Transverse colon (tissue), 4 donors: ENCODE data around the gene AGTRAP. TPM values are rescaled to one million over a fixed set of nuclear protein-coding genes. Genes with fewer than 3 reads are reported as not detected.

Experiments used
- DNase-seq: peaks from one replicate; pipeline ENCODE4 v3.0.0-alpha.2; 2019
- H3K27ac ChIP-seq, 4 donors: fragments of 200-600 bp; sonication (generic); 2 replicates each; pipeline ENCODE4 v1.5.1; 2016 to 2018; ENCODE audit warnings: inconsistent platforms in 4 of 4
- H3K27me3 ChIP-seq: fragments of 200-600 bp; sonication (generic); 2 replicates; pipeline ENCODE4 v1.5.1; 2017; ENCODE audit warnings: inconsistent platforms
- H3K36me3 ChIP-seq, 4 donors: fragments of 200-600 bp; sonication (generic); 2 replicates each; pipeline ENCODE4 v1.5.1; 2017 to 2019; ENCODE audit warnings: inconsistent platforms in 4 of 4
- H3K4me1 ChIP-seq, 4 donors: fragments of 200-600 bp; sonication (generic); 2 replicates each; pipeline ENCODE4 v1.5.1; 2017 to 2020; ENCODE audit warnings: inconsistent platforms in 4 of 4
- H3K4me3 ChIP-seq, 4 donors: fragments of 200-600 bp; sonication (generic); 1 replicate in 1 of 4; 2 replicates in 3 of 4; pipeline versions ENCODE4 v1.5.1 to v1.6.1; 2017 to 2019; ENCODE audit warnings: inconsistent platforms in 4 of 4
- H3K9me3 ChIP-seq, 2 donors: fragments of 200-600 bp; sonication (generic); 2 replicates each; pipeline ENCODE4 v1.5.1; 2017 to 2019; ENCODE audit warnings: inconsistent platforms in 2 of 2
- EP300 ChIP-seq: sonication (generic); formaldehyde crosslinking; IDR thresholded peaks from one replicate; pipeline ENCODE4 v1.6.1; 2017; ENCODE audit warnings: antibody characterized with exemption, low read depth
- POLR2A ChIP-seq: fragments of 450-650 bp; IDR thresholded peaks from one replicate; pipeline ENCODE4 v1.6.1; 2016; ENCODE audit warnings: antibody characterized with exemption, mild to moderate bottlenecking, moderate library complexity
- POLR2AphosphoS5 ChIP-seq, 3 donors: sonication (generic); formaldehyde crosslinking; IDR thresholded peaks; one replicate each; pipeline ENCODE4 v1.6.1; 2016; ENCODE audit warnings: antibody characterized with exemption in 3 of 3
- WGBS, 2 donors: methylation state at CpG; one replicate each; pipeline ENCODE4 v1.1.5; 2018; ENCODE audit warnings: low coverage in 1 of 2; 5-methylcytosine and 5-hydroxymethylcytosine counted together
- in situ Hi-C, 4 donors: fragments of 200-750 bp; cut with MboI; loops; one replicate each; pipeline versions ENCODE4 v1.15.0 to v1.15.1; 2017; ENCODE audit warnings: low sequenced_read_pairs in 3 of 4, low pct_ligation_motif_present in 1 of 4, low pct_unique_long_range_greater_than_20kb in 1 of 4
- intact Hi-C: fragments of 100-400 bp; cut with DNase I; formaldehyde crosslinking; loops from one replicate; pipeline ENCODE4 v1.15.1; 2023; ENCODE audit warnings: low total_unique reads
- total RNA-seq, 4 donors: library from RNA; depleted of rRNA; stranded (reverse); fragments of >200 nt; gene quantifications; one replicate each; pipeline ENCODE4 v1.1.0, GENCODE V29; 2016
- TF ChIP-seq, protein P1 (sequence below), 5 experiments: fragments of 200-600 bp in 3 of 5; fragments of 450-650 bp in 2 of 5; sonication (generic) in 3 of 5; IDR thresholded peaks; 1 replicate in 2 of 5; 2 replicates in 3 of 5; pipeline ENCODE4 v1.5.1; 2016 to 2017; ENCODE audit warnings: antibody characterized with exemption in 5 of 5, inconsistent platforms in 3 of 5, mild to moderate bottlenecking in 2 of 5, moderate library complexity in 1 of 5

AGTRAP gene
- total RNA-seq, 4 donors from 2014 or later: 1.2 to 27.0 (median 22.7) TPM

DNA sequence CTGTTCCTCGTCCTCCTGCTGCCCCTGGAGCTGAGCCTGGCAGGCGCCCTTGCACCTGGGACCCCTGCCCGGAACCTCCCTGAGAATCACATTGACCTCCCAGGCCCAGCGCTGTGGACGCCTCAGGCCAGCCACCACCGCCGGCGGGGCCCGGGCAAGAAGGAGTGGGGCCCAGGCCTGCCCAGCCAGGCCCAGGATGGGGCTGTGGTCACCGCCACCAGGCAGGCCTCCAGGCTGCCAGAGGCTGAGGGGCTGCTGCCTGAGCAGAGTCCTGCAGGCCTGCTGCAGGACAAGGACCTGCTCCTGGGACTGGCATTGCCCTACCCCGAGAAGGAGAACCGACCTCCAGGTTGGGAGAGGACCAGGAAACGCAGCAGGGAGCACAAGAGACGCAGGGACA, 29.6 kb upstream of the AGTRAP start:
- no peak for DNase-seq
- in situ Hi-C loops (no loop called here), intact Hi-C loops (no loop called here)
- Histone ChIP-seq H3K36me3 (no peaks in the 10 kb centered on the region), H3K4me1 (no peaks in the 10 kb centered on the region), H3K4me3 (no peak overlapping the region), H3K27me3 (peaks cover 30% of the 10 kb centered on the region), H3K27ac (no peak overlapping the region), H3K9me3 (no peaks in the 10 kb centered on the region)
- WGBS, 2 donors: 88 to 96% methylated on average over 4 to 14 of the region's 14 CpGs
- TF ChIP-seq POLR2A (no peak), POLR2AphosphoS5 (IDR thresholded peaks at IDR 0.05) (no peak), EP300 (no peak)
- TF ChIP-seq, protein P1, sequence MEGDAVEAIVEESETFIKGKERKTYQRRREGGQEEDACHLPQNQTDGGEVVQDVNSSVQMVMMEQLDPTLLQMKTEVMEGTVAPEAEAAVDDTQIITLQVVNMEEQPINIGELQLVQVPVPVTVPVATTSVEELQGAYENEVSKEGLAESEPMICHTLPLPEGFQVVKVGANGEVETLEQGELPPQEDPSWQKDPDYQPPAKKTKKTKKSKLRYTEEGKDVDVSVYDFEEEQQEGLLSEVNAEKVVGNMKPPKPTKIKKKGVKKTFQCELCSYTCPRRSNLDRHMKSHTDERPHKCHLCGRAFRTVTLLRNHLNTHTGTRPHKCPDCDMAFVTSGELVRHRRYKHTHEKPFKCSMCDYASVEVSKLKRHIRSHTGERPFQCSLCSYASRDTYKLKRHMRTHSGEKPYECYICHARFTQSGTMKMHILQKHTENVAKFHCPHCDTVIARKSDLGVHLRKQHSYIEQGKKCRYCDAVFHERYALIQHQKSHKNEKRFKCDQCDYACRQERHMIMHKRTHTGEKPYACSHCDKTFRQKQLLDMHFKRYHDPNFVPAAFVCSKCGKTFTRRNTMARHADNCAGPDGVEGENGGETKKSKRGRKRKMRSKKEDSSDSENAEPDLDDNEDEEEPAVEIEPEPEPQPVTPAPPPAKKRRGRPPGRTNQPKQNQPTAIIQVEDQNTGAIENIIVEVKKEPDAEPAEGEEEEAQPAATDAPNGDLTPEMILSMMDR (IDR thresholded peaks at IDR 0.05): no peak

DNA sequence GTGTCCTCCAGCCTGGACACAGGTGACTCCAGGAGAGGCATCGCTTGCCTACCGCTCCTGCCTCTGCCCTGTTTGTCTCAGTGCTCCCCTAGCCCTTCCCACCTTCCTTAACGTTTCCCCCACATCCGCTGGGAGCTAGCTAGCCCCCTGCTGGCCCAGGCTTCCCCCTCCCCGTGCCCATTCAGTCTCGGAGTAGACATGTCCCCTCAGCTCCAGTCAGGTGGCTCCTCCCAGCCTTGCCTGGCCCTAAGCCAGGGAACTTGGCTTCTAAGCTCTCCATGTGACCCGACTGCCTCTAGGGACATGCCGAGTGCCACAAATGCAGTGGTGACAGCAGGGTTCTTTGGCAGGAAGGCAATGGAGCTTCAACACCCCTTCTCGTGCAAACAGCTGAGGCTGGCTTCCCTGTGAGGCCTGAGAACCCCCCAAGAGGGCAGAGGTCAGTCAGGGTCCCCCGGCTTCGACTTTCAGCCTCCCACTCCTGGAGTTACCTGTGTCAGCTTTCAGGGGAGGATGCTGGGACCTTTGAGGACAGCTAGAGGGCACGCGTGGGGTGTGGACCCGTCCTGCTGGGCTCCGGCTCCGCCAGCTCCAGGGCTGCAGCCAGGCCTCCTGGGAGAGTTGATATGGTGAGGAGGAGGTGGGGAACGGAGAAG, 28.2 kb upstream of the AGTRAP start:
- TF ChIP-seq POLR2A: no peak
- TF ChIP-seq, protein P1 (IDR thresholded peaks at IDR 0.05): no peak
- TF ChIP-seq POLR2AphosphoS5 (IDR thresholded peaks at IDR 0.05): no peak
- TF ChIP-seq EP300: no peak
- H3K4me3 ChIP-seq: no peak overlapping the region
- in situ Hi-C loops (no loop called here), intact Hi-C loops (no loop called here)
- peaks cover 31% of the 10 kb centered on the region for H3K27me3 ChIP-seq
- no peak overlapping the region for H3K27ac ChIP-seq
- H3K36me3 ChIP-seq: no peaks in the 10 kb centered on the region
- H3K9me3 ChIP-seq: no peaks in the 10 kb centered on the region
- no peaks in the 10 kb centered on the region for H3K4me1 ChIP-seq
- WGBS, 2 donors: 43 to 50% methylated on average over 5 to 17 of the region's 17 CpGs
- DNase-seq: peak; percentile 28

GRCh38 chr1:11708554-11709350, 27.2 kb upstream of the AGTRAP start:
- Histone ChIP-seq H3K36me3 (no peaks in the 10 kb centered on the region), H3K4me1 (no peaks in the 10 kb centered on the region), H3K4me3 (no peak overlapping the region), H3K27me3 (peaks cover 23% of the 10 kb centered on the region), H3K9me3 (no peaks in the 10 kb centered on the region), H3K27ac (no peak overlapping the region)
- TF ChIP-seq POLR2A (no peak), EP300 (no peak), POLR2AphosphoS5 (IDR thresholded peaks at IDR 0.05) (no peak)
- TF ChIP-seq, protein P1 (IDR thresholded peaks at IDR 0.05): no peak
- 66 to 100% methylated on average over 1 to 11 of the region's 11 CpGs for WGBS, 2 donors
- no peak for DNase-seq
- intact Hi-C loops: no loop called here
- in situ Hi-C loops: no loop called here

- H3K9me3 ChIP-seq: no peaks in the 10 kb centered on the region
- no peaks in the 10 kb centered on the region for H3K36me3 ChIP-seq
- no peak overlapping the region for H3K27ac ChIP-seq
- intact Hi-C loops (no loop called here), in situ Hi-C loops (loop anchor here in 3 of 4 donors (10.0 kb wide), 1 partner anchor 47 kb away; the partner anchor contains the start of gene FBXO6 (in 3 of the 3))
- no peak for DNase-seq
- TF ChIP-seq EP300 (no peak), POLR2AphosphoS5 (IDR thresholded peaks at IDR 0.05) (no peak), POLR2A (no peak)
- TF ChIP-seq, protein P1 (IDR thresholded peaks at IDR 0.05): no peak
- WGBS, 2 donors: 85% methylated on average over 5 of the region's 5 CpGs; no CpG with 5 or more reads in 1 of the 2 donors
- peaks cover 10% of the 10 kb centered on the region for H3K27me3 ChIP-seq
- no peak overlapping the region for H3K4me3 ChIP-seq
- no peaks in the 10 kb centered on the region for H3K4me1 ChIP-seq
Observed at GRCh38 chr1:11711490-11711889, 24.4 kb upstream of the AGTRAP start.
